DMS53 (cell line): ENCODE results near the gene ARHGAP10.
A peak's percentile ranks its signal among the peaks of the same experiment; 100 is the strongest.

Experiments
- DNase-seq: peaks from one replicate; lab custom pipeline; 2025; lab: John Stamatoyannopoulos, UW

The ARHGAP10 gene

DNA sequence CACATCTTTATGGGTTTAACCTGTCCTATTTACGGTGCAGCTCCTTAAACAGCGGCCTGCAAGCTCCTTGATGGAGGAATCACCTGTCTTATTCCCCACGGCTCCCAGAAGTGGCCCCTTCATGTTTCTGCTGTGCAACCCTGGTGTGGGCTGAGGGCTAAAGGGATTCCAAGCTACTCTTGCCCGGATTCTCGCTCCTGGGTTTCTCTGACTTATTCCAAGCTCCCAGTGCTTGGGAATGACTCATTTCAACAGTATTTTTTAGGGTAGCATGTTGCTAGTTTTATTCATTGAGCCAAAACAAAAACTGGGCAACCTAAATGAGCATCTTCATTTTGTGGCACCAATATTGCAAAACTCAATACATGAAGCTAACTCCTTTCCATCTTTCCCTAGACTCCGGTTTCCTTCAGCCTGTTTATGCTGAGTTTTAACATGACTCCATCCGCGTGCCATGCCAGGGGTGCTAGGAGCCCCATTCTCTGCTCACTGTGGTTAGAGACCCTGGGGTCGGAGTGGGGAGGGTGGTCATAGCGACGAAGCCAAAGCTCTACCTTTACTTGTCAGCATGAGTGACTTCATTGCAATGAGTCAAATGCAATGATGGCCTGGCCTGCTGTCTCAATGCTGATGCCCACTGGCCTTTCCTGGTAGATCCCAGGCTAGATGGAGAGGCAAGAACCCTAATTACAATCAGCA lies 360.6 kb downstream of the ARHGAP10 start:
- no peak for DNase-seq

DNA sequence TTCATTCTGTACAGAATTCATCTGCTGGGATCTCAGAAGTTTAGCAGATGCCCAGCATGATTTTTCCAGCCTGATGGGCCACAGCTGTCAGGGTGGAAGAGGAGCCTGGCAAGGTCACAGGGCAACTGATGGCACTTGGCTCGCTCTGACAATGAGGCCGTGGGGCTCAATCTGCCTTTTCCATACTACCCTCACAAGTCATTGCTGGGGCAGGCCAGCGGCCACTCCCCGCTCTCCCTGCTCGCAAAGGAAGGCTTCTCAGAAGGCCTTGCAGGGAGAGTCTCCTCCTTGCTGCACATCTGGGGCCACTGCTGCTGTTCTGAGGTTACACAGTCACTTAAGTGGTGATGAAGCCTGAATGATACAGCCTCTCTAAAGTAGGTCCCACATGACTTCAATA lies 361.2 kb downstream of the ARHGAP10 start:
- no peak for DNase-seq

DNA sequence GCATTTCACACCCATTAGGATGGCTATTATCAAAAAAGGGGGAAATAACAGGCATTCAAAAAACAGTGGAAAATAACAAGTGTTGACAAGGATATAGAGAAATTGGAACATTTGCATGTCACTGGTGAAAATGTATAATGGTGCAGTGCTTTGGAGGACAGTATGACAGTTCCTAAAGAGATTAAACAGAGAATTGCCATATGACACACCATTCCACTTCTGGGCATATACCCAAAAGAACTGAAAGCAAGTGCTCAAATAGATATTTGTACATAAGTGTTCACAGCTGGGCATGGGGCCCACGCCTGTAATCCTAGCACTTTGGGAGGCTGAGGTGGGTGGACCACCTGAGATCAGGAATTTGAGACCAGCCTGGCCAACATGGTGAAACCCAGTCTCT lies 362.3 kb downstream of the ARHGAP10 start:
- no peak for DNase-seq

DNA sequence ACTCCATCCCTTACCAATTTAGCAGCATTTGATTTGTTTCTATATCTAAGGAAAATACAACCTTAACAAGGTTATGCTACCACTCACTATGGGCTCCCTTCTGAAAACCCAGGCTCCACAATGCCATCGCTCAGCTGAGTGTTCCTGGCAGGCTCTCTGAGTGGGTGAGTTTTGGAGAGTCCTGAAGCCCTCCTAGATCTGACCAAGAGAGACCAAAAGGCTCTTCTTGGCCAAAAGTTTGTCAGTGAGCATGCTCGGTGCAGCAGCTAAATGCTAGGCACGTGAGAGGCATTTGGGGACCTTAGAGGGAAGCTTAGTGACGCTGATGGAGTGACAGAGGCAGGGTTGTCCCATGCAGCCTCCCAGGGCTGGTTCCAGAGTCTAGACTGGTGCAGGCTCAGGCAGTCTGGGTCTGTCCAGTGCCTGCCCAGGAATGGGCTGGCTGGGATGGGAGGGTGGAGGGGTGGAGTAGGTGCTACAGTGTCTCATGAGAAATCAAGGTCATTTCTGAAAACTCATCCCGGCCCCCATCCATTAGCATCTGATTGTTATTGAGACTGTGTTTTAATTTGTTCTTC lies 363.5 kb downstream of the ARHGAP10 start:
- DNase-seq: no peak

DNA sequence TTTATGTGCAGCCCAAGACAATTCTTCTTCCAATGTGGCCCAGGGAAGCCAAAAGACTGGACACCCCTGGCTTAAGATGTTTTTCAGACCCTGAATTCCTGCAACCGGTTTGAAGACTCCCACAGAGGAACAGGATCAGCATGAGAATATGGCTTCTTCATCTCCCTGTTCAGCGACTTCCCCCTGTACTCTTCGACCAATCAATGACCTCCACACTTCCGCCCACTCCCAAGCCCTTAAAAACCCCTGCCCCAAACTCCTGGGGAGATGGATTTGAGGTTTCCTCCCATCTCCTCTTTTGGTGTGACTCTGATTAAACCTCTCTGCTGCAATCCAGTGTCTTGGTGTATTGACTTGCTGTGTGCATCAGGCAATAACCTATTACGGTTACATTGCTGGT lies 365.9 kb downstream of the ARHGAP10 start:
- DNase-seq: no peak

DNA sequence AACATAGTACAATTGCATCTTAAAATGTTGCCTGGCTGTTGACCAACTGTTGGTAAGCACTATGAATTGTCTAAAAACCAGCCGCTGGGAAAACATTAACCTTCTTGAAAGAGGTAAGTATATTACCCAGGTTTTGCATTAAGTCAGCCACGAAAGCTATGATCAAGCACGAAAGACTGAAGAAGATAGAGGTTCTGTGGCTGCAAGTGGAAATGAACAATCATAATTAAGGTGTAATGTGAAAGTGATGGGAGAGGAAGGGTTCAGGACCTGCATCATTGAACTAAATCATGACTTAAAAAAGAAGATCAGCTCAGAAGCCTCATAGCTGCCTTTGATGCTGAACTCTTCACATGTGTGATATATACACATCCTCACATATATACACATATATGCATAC lies 369.3 kb downstream of the ARHGAP10 start:
- no peak for DNase-seq

DNA sequence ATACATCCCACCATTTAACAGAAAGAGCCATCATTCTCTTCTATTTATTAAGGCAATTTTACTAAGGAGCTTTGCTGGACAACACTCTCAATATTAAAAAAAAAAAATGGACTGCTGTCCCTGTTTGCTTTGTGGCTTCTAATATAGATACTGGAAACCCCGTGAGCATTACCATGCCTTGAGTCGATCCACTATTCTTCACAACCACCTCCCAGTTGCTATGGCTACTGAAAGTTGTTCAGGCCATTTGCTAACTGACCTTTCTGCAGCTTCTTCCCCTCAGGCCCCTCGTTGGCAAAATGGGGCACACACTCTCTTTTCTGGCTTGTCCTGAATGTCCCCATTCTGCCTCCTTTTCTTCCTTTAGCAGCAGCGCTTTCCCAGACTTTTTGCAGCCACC lies 369.9 kb downstream of the ARHGAP10 start:
- peak; percentile 1 for DNase-seq

DNA sequence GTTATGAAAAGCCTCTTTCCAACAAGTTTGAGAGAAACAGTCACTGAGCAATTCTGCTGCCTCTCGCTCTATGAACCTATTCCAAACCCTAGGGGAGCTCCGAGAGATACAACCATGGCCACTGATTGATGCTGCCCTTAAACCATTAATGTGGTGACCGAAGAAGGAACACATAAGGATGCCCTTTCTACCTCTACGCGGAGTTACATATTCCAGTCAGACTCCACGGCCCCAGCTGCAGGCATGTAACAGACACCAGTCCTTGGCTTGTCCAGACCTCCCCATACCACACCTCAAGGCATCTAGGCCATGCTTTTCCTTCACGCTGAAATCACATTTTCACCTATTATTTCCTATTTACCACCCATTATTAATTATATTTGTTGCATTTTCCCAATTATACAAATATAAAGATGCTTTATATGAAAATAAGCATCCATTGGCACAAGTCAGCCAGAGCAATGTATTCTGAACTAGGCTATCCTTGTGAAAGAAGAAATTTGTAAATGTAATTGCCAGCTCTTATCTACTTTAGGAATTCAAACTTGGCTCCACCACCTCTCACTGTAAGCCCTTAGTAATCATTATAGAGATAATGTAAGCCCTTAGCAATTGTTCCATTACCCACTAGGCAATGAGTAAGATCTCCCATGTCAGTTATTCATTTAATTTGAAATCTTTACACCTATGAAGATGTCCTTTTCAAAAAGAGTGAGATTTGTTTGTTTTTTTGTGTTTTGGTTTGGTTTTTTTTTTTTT lies 371.9 kb downstream of the ARHGAP10 start:
- DNase-seq: no peak

DNA sequence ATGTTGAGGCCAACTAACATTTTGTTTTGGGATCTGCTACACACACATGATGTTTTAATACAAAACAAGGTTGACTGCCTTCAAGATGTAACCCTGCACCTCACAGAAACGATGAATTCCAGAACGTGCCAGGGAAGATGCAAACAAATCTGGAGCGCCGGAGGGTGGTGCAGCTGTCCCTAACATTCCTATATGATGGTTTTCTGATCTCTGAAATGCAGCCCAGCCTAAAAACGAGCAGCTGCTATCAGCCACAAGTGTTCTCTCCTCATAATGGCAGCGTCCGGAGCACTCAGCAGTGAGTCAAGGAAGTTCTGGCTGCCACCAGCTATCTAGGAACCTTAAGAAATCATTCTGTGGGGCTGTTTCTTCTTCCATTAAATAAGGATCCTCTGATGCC lies 376.9 kb downstream of the ARHGAP10 start:
- DNase-seq: no peak

DNA sequence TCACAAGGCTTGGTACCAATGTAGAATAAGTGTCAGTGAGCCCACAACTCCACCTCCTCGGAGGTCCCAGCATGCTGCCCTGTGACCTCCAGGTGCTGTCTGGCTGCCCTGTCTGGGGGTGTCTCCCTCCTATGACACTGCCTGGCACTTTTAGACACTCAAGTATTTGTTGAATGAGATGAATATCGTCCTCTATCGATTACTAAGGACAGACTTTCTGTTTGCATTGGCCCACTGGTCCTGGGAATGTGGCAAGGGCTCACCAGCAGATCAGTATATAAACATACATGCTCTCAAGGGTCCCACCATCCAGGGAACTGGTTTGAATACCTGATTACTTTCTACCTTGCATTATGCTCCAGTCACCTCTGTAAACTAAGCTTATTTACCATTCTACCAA lies 377.3 kb downstream of the ARHGAP10 start:
- no peak for DNase-seq

DNA sequence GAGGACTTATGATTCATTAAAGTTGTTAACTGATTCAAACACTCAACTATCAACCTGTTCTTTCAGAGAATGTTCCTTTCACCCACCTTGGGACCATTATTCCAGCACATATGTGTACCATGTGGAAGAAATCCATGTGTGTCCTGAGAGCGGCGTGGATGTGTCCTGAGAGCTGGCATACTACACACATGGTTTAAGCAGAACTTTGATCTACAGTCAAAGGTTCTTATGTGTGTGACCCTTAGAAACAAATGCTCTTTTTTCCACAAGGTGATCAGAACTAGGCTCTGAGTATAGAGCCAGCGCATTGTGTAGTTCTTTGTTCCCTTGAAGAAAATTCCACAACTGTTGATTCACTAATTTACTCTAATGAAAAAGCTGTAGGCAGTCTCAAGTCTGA lies 378.3 kb downstream of the ARHGAP10 start:
- no peak for DNase-seq

DNA sequence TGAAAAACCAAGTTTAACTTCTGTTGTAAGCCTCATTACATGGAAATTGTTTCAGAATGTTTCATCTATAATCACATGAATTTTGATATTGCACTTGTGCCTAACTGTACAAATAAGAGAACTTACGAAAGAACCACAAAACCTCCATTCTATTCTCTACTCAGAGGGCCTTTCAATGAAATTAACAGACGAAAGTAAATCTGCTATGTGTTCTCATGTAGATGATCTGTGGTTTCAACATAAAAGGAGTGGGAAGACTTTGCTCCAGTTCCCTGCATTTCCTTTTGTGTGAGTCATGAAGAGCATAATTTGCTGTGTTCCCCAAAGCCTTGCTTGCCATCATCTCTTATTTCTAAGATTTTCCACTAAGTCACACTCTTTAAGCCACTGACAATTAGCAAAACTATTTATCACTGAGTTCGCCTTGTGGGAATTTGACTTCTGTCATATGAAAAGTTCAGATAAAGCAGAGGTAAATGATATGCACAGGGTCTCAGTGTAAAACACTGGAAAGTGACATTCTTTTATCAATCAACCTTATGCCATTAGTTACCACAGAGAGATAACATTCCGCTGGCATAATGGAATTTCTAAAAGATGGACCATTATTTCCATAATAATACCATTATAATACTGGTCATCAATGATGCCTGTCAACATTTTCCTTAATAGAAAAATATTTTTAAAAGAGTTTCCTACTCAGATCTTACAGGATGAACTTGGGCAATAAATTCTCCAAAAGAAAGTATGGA lies 380.5 kb downstream of the ARHGAP10 start:
- no peak for DNase-seq

DNA sequence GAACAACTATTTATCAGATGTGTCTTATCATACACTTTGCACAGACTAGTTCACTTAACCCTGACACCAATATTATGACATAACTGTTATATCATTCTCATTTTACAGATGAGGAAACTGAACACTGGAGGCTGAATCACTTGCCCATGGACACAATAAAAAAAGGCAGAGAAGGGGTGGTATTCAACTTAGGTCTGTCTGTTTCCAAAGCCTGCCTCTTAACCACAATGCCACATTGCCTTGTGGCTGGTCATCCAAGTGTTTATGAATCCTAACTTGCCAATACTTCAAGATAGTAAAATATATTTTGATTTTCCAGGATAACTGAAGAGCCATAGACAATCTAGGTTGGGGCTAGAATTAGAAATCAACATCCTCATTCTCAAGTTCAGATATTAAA lies 382.5 kb downstream of the ARHGAP10 start:
- no peak for DNase-seq

DNA sequence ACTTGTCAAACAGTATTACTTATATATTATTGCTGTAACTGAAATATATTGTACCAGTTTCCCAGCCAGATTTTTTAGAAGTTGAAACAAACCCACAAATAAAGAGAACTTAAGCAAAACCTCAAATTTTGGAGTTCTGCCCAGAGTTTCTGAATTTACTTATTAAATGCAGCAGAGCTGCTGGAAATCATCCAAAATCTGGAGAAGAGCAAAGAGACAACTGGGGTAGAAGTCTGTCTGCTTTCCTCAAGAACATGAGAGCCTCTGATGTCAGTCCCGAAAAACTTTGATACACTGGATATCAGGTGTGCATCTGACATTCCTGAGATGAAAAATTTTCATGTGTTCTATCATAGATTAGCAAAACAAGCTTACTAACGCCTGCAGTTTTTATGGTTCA lies 384.4 kb downstream of the ARHGAP10 start:
- no peak for DNase-seq

DNA sequence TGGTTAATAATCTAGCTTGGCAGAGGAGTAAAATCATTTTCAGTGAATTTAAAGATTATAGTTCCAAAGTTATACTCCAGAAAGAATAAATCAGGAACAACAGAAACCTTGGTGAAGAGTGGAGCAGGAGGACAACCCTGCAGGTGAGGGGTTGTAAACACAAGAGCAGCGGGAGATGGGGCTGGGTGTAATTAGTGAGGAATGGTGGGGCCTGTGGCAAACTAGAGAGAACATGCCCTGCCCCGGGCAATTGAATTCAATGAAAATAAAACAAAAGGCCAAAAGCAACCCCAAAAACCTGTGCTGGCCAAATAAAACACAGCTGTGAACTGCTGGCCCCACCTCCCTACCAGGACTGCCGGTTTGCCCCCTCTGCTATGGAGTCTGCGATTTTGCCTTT lies 385.1 kb downstream of the ARHGAP10 start:
- no peak for DNase-seq

DNA sequence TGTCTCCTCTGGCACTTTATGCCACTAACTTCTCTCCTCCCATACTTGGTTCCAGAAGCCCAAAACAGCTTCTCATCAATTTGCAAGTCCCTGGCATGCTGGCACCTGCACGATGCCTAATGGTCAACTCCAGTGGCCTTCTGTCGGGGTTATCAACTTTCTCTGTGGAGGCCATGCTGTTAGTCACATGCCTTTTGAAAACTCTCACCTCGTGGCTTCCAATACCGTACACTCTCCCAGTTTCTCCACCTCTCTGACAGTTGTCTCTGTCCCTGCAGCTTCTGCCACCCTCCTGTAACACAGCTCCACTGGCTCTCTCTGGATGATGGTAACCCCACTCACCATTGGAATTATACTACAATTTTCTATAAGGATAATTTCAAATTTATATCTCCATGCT lies 386.3 kb downstream of the ARHGAP10 start:
- no peak for DNase-seq

DNA sequence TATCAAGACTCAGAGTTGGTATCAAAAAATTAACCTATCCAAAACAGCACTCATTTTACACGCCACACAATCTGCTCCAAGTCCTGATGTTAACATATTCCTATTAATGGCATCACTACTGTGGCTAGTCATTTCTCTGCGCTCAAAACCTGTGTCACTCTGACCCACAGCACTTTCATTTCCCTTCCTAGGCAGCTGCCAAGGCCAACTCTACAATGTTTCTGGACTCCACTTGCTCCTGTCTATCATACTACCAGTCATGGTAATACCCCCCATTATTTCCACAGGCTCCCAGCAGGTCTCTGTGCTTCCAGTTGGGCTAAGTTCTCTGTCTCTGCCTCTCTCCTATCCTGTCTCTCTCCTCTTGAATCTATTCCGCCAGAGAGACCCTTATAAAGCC lies 386.7 kb downstream of the ARHGAP10 start:
- no peak for DNase-seq

DNA sequence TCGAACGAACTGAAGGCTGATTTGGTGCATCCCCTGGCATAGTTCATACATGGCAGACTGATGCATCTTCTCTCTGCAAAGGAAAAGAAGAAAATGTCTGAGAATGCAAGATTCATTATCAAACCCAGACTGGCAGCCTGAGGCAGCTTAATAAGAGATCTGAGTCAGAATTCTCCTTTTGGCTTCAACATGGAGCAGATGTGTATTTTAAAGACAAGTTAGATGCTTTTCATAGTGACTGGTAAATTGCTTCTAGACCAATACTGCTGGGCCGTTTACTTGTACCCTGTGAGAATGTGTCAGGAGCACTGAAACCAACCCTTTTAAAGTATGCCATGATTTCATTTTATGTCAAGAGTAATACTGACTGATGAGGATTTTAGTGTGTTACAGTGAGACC lies 388.3 kb downstream of the ARHGAP10 start:
- DNase-seq: no peak
